ENCODE results near the gene C1orf159.

Gene C1orf159

GRCh38 chr1:1122078-1122811 lies 6.4 kb upstream of the C1orf159 start:
- Histone ChIP-seq H3K9ac (ENCODE audit: low read depth, low read length) (no peak overlapping the region), H3K27ac (ENCODE audit: low read depth, low read length) (no peak overlapping the region), H3K4me1 (ENCODE audit: insufficient read depth, low read length) (no peaks in the 10 kb centered on the region), H3K9me3 (ENCODE audit: insufficient read depth, low read depth, low read length) (no peaks in the 10 kb centered on the region), H3K27me3 (ENCODE audit: insufficient read depth, low read length) (peaks cover 20% of the 10 kb centered on the region), H3K36me3 (ENCODE audit: insufficient read depth, low read length) (no peaks in the 10 kb centered on the region), H3K4me3 (ENCODE audit: low read length) (no peak overlapping the region)
- WGBS = 41% methylated on average over 39 of the region's 39 CpGs

- Histone ChIP-seq H3K27me3 (ENCODE audit: insufficient read depth, low read length) (peaks cover 25% of the 10 kb centered on the region), H3K4me3 (ENCODE audit: low read length) (no peak overlapping the region)
Measured at GRCh38 chr1:1121611-1122077, 5.8 kb upstream of the C1orf159 start.

GRCh38 chr1:1120866-1121591 lies 5.1 kb upstream of the C1orf159 start:
- no peak overlapping the region for H3K27ac ChIP-seq (ENCODE audit: low read depth, low read length)
- H3K27me3 ChIP-seq (ENCODE audit: insufficient read depth, low read length) = peaks cover 27% of the 10 kb centered on the region
- no peak overlapping the region for H3K4me3 ChIP-seq (ENCODE audit: low read length)
- WGBS = 89% methylated on average over 25 of the region's 25 CpGs
- H3K4me1 ChIP-seq (ENCODE audit: insufficient read depth, low read length) = no peaks in the 10 kb centered on the region
- H3K9me3 ChIP-seq (ENCODE audit: insufficient read depth, low read depth, low read length) = no peaks in the 10 kb centered on the region
- no peak overlapping the region for H3K9ac ChIP-seq (ENCODE audit: low read depth, low read length)
- H3K36me3 ChIP-seq (ENCODE audit: insufficient read depth, low read length) = no peaks in the 10 kb centered on the region

More at GRCh38 chr1:1121611-1122077, 5.8 kb upstream of the C1orf159 start:
- WGBS = 77% methylated on average over 13 of the region's 15 CpGs
- Histone ChIP-seq H3K4me1 (ENCODE audit: insufficient read depth, low read length) (no peaks in the 10 kb centered on the region), H3K9ac (ENCODE audit: low read depth, low read length) (no peak overlapping the region), H3K27ac (ENCODE audit: low read depth, low read length) (no peak overlapping the region), H3K9me3 (ENCODE audit: insufficient read depth, low read depth, low read length) (no peaks in the 10 kb centered on the region), H3K36me3 (ENCODE audit: insufficient read depth, low read length) (no peaks in the 10 kb centered on the region)

GRCh38 chr1:1120096-1120495 lies 4.2 kb upstream of the C1orf159 start:
- H3K4me3 ChIP-seq (ENCODE audit: low read length) = no peak overlapping the region
- no peaks in the 10 kb centered on the region for H3K4me1 ChIP-seq (ENCODE audit: insufficient read depth, low read length)
- no peaks in the 10 kb centered on the region for H3K36me3 ChIP-seq (ENCODE audit: insufficient read depth, low read length)
- no peak overlapping the region for H3K9ac ChIP-seq (ENCODE audit: low read depth, low read length)
- 78% methylated on average over 16 of the region's 16 CpGs for WGBS
- H3K27ac ChIP-seq (ENCODE audit: low read depth, low read length) = no peak overlapping the region
- H3K9me3 ChIP-seq (ENCODE audit: insufficient read depth, low read depth, low read length) = no peaks in the 10 kb centered on the region
- peaks cover 27% of the 10 kb centered on the region for H3K27me3 ChIP-seq (ENCODE audit: insufficient read depth, low read length)

- Histone ChIP-seq H3K4me3 (ENCODE audit: low read length) (no peak overlapping the region), H3K4me1 (ENCODE audit: insufficient read depth, low read length) (no peaks in the 10 kb centered on the region), H3K36me3 (ENCODE audit: insufficient read depth, low read length) (no peaks in the 10 kb centered on the region), H3K9me3 (ENCODE audit: insufficient read depth, low read depth, low read length) (no peaks in the 10 kb centered on the region), H3K9ac (ENCODE audit: low read depth, low read length) (no peak overlapping the region), H3K27ac (ENCODE audit: low read depth, low read length) (no peak overlapping the region), H3K27me3 (ENCODE audit: insufficient read depth, low read length) (peaks cover 27% of the 10 kb centered on the region)
- 86% methylated on average over 20 of the region's 20 CpGs for WGBS
Measured at GRCh38 chr1:1119272-1119890, 3.5 kb upstream of the C1orf159 start.

GRCh38 chr1:1118876-1119220 lies 3.0 kb upstream of the C1orf159 start:
- Histone ChIP-seq H3K4me1 (ENCODE audit: insufficient read depth, low read length) (no peaks in the 10 kb centered on the region), H3K36me3 (ENCODE audit: insufficient read depth, low read length) (no peaks in the 10 kb centered on the region), H3K9me3 (ENCODE audit: insufficient read depth, low read depth, low read length) (no peaks in the 10 kb centered on the region), H3K27me3 (ENCODE audit: insufficient read depth, low read length) (peaks cover 27% of the 10 kb centered on the region), H3K27ac (ENCODE audit: low read depth, low read length) (no peak overlapping the region), H3K4me3 (ENCODE audit: low read length) (no peak overlapping the region), H3K9ac (ENCODE audit: low read depth, low read length) (no peak overlapping the region)
- WGBS = 90% methylated on average over 11 of the region's 11 CpGs

GRCh38 chr1:1118011-1118875 lies 2.4 kb upstream of the C1orf159 start:
- H3K27ac ChIP-seq (ENCODE audit: low read depth, low read length) = no peak overlapping the region
- no peak overlapping the region for H3K9ac ChIP-seq (ENCODE audit: low read depth, low read length)
- WGBS = 90% methylated on average over 33 of the region's 33 CpGs

GRCh38 chr1:1117469-1117831 lies 1.6 kb upstream of the C1orf159 start:
- peaks cover 27% of the 10 kb centered on the region for H3K27me3 ChIP-seq (ENCODE audit: insufficient read depth, low read length)
- H3K9me3 ChIP-seq (ENCODE audit: insufficient read depth, low read depth, low read length) = peaks cover 5% of the 10 kb centered on the region; the same call in 1 of the 2 replicates
- no peak overlapping the region for H3K4me3 ChIP-seq (ENCODE audit: low read length)
- H3K36me3 ChIP-seq (ENCODE audit: insufficient read depth, low read length) = peaks cover 9% of the 10 kb centered on the region; the same call in 1 of the 2 replicates
- whole genome bisulfite sequencing = 90% methylated on average over 20 of the region's 20 CpGs
- no peak overlapping the region for H3K9ac ChIP-seq (ENCODE audit: low read depth, low read length)
- no peak overlapping the region for H3K27ac ChIP-seq (ENCODE audit: low read depth, low read length)
- no peaks in the 10 kb centered on the region for H3K4me1 ChIP-seq (ENCODE audit: insufficient read depth, low read length)

More at GRCh38 chr1:1118011-1118875, 2.4 kb upstream of the C1orf159 start:
- Histone ChIP-seq H3K27me3 (ENCODE audit: insufficient read depth, low read length) (peaks cover 27% of the 10 kb centered on the region), H3K9me3 (ENCODE audit: insufficient read depth, low read depth, low read length) (0 out of 2 replicates have a peak, but pooled peaks cover 3% of the 10 kb centered on the region), H3K4me1 (ENCODE audit: insufficient read depth, low read length) (no peaks in the 10 kb centered on the region), H3K4me3 (ENCODE audit: low read length) (no peak overlapping the region), H3K36me3 (ENCODE audit: insufficient read depth, low read length) (peaks cover 4% of the 10 kb centered on the region; the same call in 1 of the 2 replicates)

- Histone ChIP-seq H3K4me1 (ENCODE audit: insufficient read depth, low read length) (no peaks in the 10 kb centered on the region), H3K27ac (ENCODE audit: low read depth, low read length) (no peak overlapping the region), H3K4me3 (ENCODE audit: low read length) (peak overlapping the region; percentile 65), H3K9ac (ENCODE audit: low read depth, low read length) (no peak overlapping the region), H3K27me3 (ENCODE audit: insufficient read depth, low read length) (peaks cover 27% of the 10 kb centered on the region), H3K9me3 (ENCODE audit: insufficient read depth, low read depth, low read length) (peaks cover 5% of the 10 kb centered on the region; the same call in 1 of the 2 replicates), H3K36me3 (ENCODE audit: insufficient read depth, low read length) (peaks cover 11% of the 10 kb centered on the region; the same call in 1 of the 2 replicates)
- 18% methylated on average over 43 of the region's 47 CpGs for WGBS
Measured at GRCh38 chr1:1116701-1117468, 996 bp upstream of the C1orf159 start.

All from HUES64 (cell line).